Measurements from ENCODE around the gene ACVRL1. TPM values are rescaled to one million over a fixed set of nuclear protein-coding genes. Genes with fewer than 3 reads are reported as not detected.
A peak's percentile ranks its signal among the peaks of the same experiment; 100 is the strongest.

The ACVRL1 gene
- total and polyA plus RNA-seq, 9 of the 15 experiments (the other 6 are each of a cell fraction or from before 2014, with no cell fraction given): 0.07 to 1.4 (median 0.30) TPM

GRCh38 chr12:51863933-51864832 is 43.1 kb upstream of the ACVRL1 start (continued):
- TF ChIP-seq LCOR (CRISPR knock-in tag; IDR thresholded peaks at IDR 0.05): no peak
- no peak for TF ChIP-seq RUNX1 (IDR thresholded peaks at IDR 0.05; ENCODE audit: low read depth)
- TF ChIP-seq ZFPM2 (CRISPR knock-in tag; IDR thresholded peaks at IDR 0.05): no peak
- no peak for TF ChIP-seq CTCF (IDR thresholded peaks at IDR 0.05 in 2 of 3, conservative IDR thresholded peaks at IDR 0.05 in 1 of 3; ENCODE audit: insufficient read depth in 2 of 3, low read depth in 1 of 3, low read length in 3 of 3)
- peak; percentile 71; the same call in 1 of the 2 replicates for TF ChIP-seq C11orf30 (IDR thresholded peaks at IDR 0.05; ENCODE audit: low read depth)
- TF ChIP-seq MAFG (tag; conservative IDR thresholded peaks at IDR 0.05): peak; percentile 31; the same call in 1 of the 2 replicates
- TF ChIP-seq ZNF316 (IDR thresholded peaks at IDR 0.05): peak; percentile 77
- TF ChIP-seq ZNF764 (CRISPR knock-in tag; IDR thresholded peaks at IDR 0.05; ENCODE audit: low read depth): no peak
- TF ChIP-seq POU5F1 (IDR thresholded peaks at IDR 0.05; ENCODE audit: borderline replicate concordance, low read depth, low read length, partially characterized antibody): no peak
- TF ChIP-seq HDAC3 (IDR thresholded peaks at IDR 0.05; ENCODE audit: borderline replicate concordance, partially characterized antibody): no peak
- no peak for TF ChIP-seq HNRNPL (IDR thresholded peaks at IDR 0.05; ENCODE audit: low read depth, low read length)
- no peak for TF ChIP-seq MCM7 (IDR thresholded peaks at IDR 0.05)
- TF ChIP-seq MIER1 (IDR thresholded peaks at IDR 0.05; ENCODE audit: low read depth): no peak
- TF ChIP-seq ADNP (tag; IDR thresholded peaks at IDR 0.05): no peak
- no peak for TF ChIP-seq ZNF407 (IDR thresholded peaks at IDR 0.05; ENCODE audit: low read depth)
- no peak for TF ChIP-seq BRF1 (IDR thresholded peaks at IDR 0.05; ENCODE audit: borderline replicate concordance, extremely low read depth, insufficient read length)
- TF ChIP-seq HCFC1 (IDR thresholded peaks at IDR 0.05; ENCODE audit: low read depth, low read length): no peak
- TF ChIP-seq CAMTA2 (CRISPR knock-in tag; conservative IDR thresholded peaks at IDR 0.05): no peak
